HCT116 (cell line): ENCODE results near the gene PSORS1C2. TPM values are rescaled to one million over a fixed set of nuclear protein-coding genes. Genes with fewer than 3 reads are reported as not detected.

Experiments used
- ATAC-seq: fragments of 200-7000 bp; cut with Tn5 transposase; 2 replicates; pipeline ENCODE4 v1.9.1; 2020; ENCODE audit warnings: mild to moderate bottlenecking, moderate library complexity
- BruUV-seq: library from RNA; stranded (reverse); fragments of 400-500 nt; replicated peaks from 2 replicates; lab custom pipeline; 2021; lab: Mats Ljungman, UMichigan
- CTCF ChIA-PET: fragments of 300-600 bp; sonication (Branson Sonifier 250); formaldehyde crosslinking; loops from one replicate; lab custom pipeline; 2021; ENCODE audit warnings: antibody characterized with exemption; lab: Charles Lee
- POLR2A ChIA-PET: fragments of 300-600, 350-600 bp; sonication (Branson Sonifier 250); formaldehyde crosslinking; loops from one replicate; lab custom pipeline; 2021; ENCODE audit warnings: antibody characterized with exemption; lab: Charles Lee
- RAD21 ChIA-PET, 2 experiments: fragments of 300-600 bp; sonication (Branson Sonifier 250); formaldehyde crosslinking; loops; one replicate each; lab custom pipeline; 2023; ENCODE audit warnings: low total read pairs in 2 of 2; ENCODE audit not compliant: uncharacterized antibody in 2 of 2, unreplicated experiment in 2 of 2, low non-redundant PET in 1 of 2; lab: Charles Lee
- DNase-seq: peaks from one replicate; pipeline ENCODE4 v3.0.0-alpha.2; 2010; ENCODE audit warnings: low read depth, low spot score
- H2AFZ ChIP-seq: fragments of 200-600 bp; shearing (Covaris generic), sonication (generic); 2 replicates; pipeline ENCODE4 v1.6.1; 2017; ENCODE audit warnings: low read depth, mixed run types, mixed read lengths, antibody characterized with exemption, low read length; ENCODE audit not compliant: poor library complexity, severe bottlenecking
- H3K27ac ChIP-seq: 2 replicates; pipeline ENCODE4 v1.5.1; 2012; ENCODE audit warnings: low read depth, low read length
- H3K27me3 ChIP-seq: fragments of 200-600 bp; sonication (generic); 2 replicates; pipeline ENCODE4 v1.6.1; 2016; ENCODE audit warnings: mixed run types, low read length, mixed read lengths; ENCODE audit not compliant: insufficient read depth
- H3K36me3 ChIP-seq, 2 experiments: fragments of 200-500 bp in 1 of 2; fragments of 200-600 bp in 1 of 2; sonication (Bioruptor generic) in 1 of 2; sonication (generic) in 1 of 2; 2 replicates each; pipeline versions ENCODE4 v1.5.1 to v1.6.1; 2014 to 2016; ENCODE audit warnings: low read length in 2 of 2, inconsistent platforms in 1 of 2, mixed read lengths in 1 of 2, mixed run types in 1 of 2; ENCODE audit not compliant: insufficient read depth in 2 of 2, control insufficient read depth in 1 of 2
- H3K4me1 ChIP-seq, 2 experiments: fragments of 200-600 bp in 1 of 2; sonication (generic) in 1 of 2; 2 replicates each; pipeline versions ENCODE4 v1.5.1 to v1.6.1; 2012 to 2017; ENCODE audit warnings: low read length in 2 of 2, inconsistent platforms in 1 of 2, mild to moderate bottlenecking in 1 of 2, mixed read lengths in 1 of 2, mixed run types in 1 of 2, moderate library complexity in 1 of 2; ENCODE audit not compliant: insufficient read depth in 2 of 2, control insufficient read depth in 1 of 2
- H3K4me2 ChIP-seq: fragments of 200-600 bp; sonication (generic); 2 replicates; pipeline ENCODE4 v1.6.1; 2017; ENCODE audit warnings: mixed run types, low read length, mixed read lengths
- H3K4me3 ChIP-seq, 2 experiments: fragments of 200-600 bp in 1 of 2; sonication (generic) in 1 of 2; replicated peaks in 1 of 2; 2 replicates each; pipeline ENCODE4 v1.5.1; 2011 to 2016; ENCODE audit warnings: low read length in 2 of 2, control low read depth in 1 of 2, low read depth in 1 of 2, mild to moderate bottlenecking in 1 of 2, mixed read lengths in 1 of 2, mixed run types in 1 of 2
- H3K79me2 ChIP-seq: fragments of 200-600 bp; sonication (generic); 2 replicates; pipeline ENCODE4 v1.6.1; 2017; ENCODE audit warnings: mild to moderate bottlenecking, mixed run types, low read length, moderate library complexity, mixed read lengths; ENCODE audit not compliant: insufficient read depth
- H3K9ac ChIP-seq: fragments of 200-600 bp; sonication (generic); 2 replicates; pipeline ENCODE4 v1.6.1; 2016; ENCODE audit warnings: low read length, mixed read lengths
- H3K9me2 ChIP-seq: fragments of 200-600 bp; sonication (generic), shearing (Covaris generic); 2 replicates; pipeline ENCODE4 v1.6.1; 2017; ENCODE audit warnings: mixed run types, mild to moderate bottlenecking, moderate library complexity; ENCODE audit not compliant: insufficient read depth
- H3K9me3 ChIP-seq, 2 experiments: fragments of 200-500 bp in 1 of 2; fragments of 200-600 bp in 1 of 2; sonication (Bioruptor generic) in 1 of 2; sonication (generic) in 1 of 2; 2 replicates each; pipeline ENCODE4 v1.6.1; 2014 to 2017; ENCODE audit warnings: low read length in 2 of 2, mixed read lengths in 2 of 2, inconsistent platforms in 1 of 2, low read depth in 1 of 2, mild to moderate bottlenecking in 1 of 2, mixed run types in 1 of 2, moderate library complexity in 1 of 2; ENCODE audit not compliant: control insufficient read depth in 1 of 2, insufficient read depth in 1 of 2
- H4K20me1 ChIP-seq: fragments of 200-600 bp; sonication (generic), shearing (Covaris generic); 2 replicates; pipeline ENCODE4 v1.6.1; 2017; ENCODE audit warnings: mixed run types, mild to moderate bottlenecking, moderate library complexity; ENCODE audit not compliant: insufficient read depth
- ATF3 ChIP-seq: IDR thresholded peaks from 2 replicates; pipeline ENCODE4 v1.6.1; 2012
- CBX3 ChIP-seq: IDR thresholded peaks from 2 replicates; pipeline ENCODE4 v1.6.1; 2012; ENCODE audit warnings: low read depth
- CTCF ChIP-seq, 3 experiments: fragments of 200-600 bp in 1 of 3; sonication (generic) in 1 of 3; IDR thresholded peaks in 2 of 3; conservative IDR thresholded peaks in 1 of 3; 2 replicates each; pipeline ENCODE4 v1.5.1; 2012 to 2017; ENCODE audit warnings: low read depth in 2 of 3, low read length in 2 of 3, antibody characterized with exemption in 1 of 3, borderline replicate concordance in 1 of 3, control low read depth in 1 of 3, mild to moderate bottlenecking in 1 of 3, mixed read lengths in 1 of 3, mixed run types in 1 of 3, moderate library complexity in 1 of 3; ENCODE audit not compliant: insufficient read depth in 1 of 3
- EGR1 ChIP-seq: IDR thresholded peaks from 2 replicates; pipeline ENCODE4 v1.6.1; 2012; ENCODE audit warnings: low read depth
- ELF1 ChIP-seq: IDR thresholded peaks from 2 replicates; pipeline ENCODE4 v1.6.1; 2012; ENCODE audit warnings: low read depth, borderline replicate concordance
- EZH2 ChIP-seq: fragments of 200-600 bp; sonication (generic); IDR thresholded peaks from 2 replicates; pipeline ENCODE4 v1.6.1; 2017; ENCODE audit warnings: antibody characterized with exemption, mixed run types
- JUND ChIP-seq: IDR thresholded peaks from 2 replicates; pipeline ENCODE4 v1.6.1; 2012
- MAX ChIP-seq: IDR thresholded peaks from 2 replicates; pipeline ENCODE4 v1.6.1; 2012
- POLR2A ChIP-seq: IDR thresholded peaks from 2 replicates; pipeline ENCODE4 v1.7.0; 2011; ENCODE audit warnings: borderline replicate concordance; ENCODE audit not compliant: insufficient read depth, insufficient read length; ENCODE audit errors: extremely low read depth
- SIN3A ChIP-seq: IDR thresholded peaks from 2 replicates; pipeline ENCODE4 v1.6.1; 2012; ENCODE audit warnings: low read depth
- SP1 ChIP-seq: IDR thresholded peaks from 2 replicates; pipeline ENCODE4 v1.6.1; 2012; ENCODE audit warnings: low read depth
- SRF ChIP-seq: IDR thresholded peaks from 2 replicates; pipeline ENCODE4 v1.6.1; 2012; ENCODE audit warnings: low read depth
- TCF7L2 ChIP-seq: IDR thresholded peaks from 2 replicates; pipeline ENCODE4 v1.7.0; 2011; ENCODE audit warnings: borderline replicate concordance, inconsistent platforms; ENCODE audit not compliant: insufficient read depth, insufficient read length; ENCODE audit errors: extremely low read depth
- YY1 ChIP-seq: IDR thresholded peaks from 2 replicates; pipeline ENCODE4 v1.6.1; 2011; ENCODE audit warnings: low read length, low read depth, moderate library complexity, mild to moderate bottlenecking; ENCODE audit not compliant: insufficient replicate concordance; ENCODE audit errors: extremely low read depth
- ZFX ChIP-seq: fragments of 450-650 bp; IDR thresholded peaks from 2 replicates; pipeline ENCODE4 v1.6.1; 2017
- intact Hi-C: fragments of 100-400 bp; cut with micrococcal nuclease; formaldehyde crosslinking; loops from 2 replicates; pipeline ENCODE4 v1.10.0; 2022
- total RNA-seq: library from RNA; stranded (reverse); gene quantifications from one replicate; pipeline ENCODE4 v1.2.1, GENCODE V29; 2021; ENCODE audit not compliant: unreplicated experiment

The PSORS1C2 gene
- total RNA-seq, 1 experiment from 2014 or later, result not detected

- POLR2A ChIA-PET, result no interaction called here
Observed at GRCh38 chr6:31175971-31176370, 37.1 kb upstream of the PSORS1C2 start.

More at GRCh38 chr6:31175971-31176370, 37.1 kb upstream of the PSORS1C2 start:
- Histone ChIP-seq H3K9ac (no peak overlapping the region), H3K4me2 (no peak overlapping the region), H3K79me2 (no peaks in the 10 kb centered on the region), H3K4me3 (no peak overlapping the region), H3K36me3 (no peaks in the 10 kb centered on the region), H3K9me2 (no peaks in the 10 kb centered on the region), H3K9me3 (no peaks in the 10 kb centered on the region), H2AFZ (no peak overlapping the region), H3K27me3 (no peaks in the 10 kb centered on the region), H3K27ac (no peak overlapping the region), H4K20me1 (no peaks in the 10 kb centered on the region), H3K4me1 (peaks cover 0 to 13% of the 10 kb centered on the region in 2 experiments; a peak in 3 of 4 replicates)
- BruUV-seq, result no TSS peak
- intact Hi-C loops, result no loop called here
- ChIA-PET RAD21 (no interaction called here), CTCF (no interaction called here)
- TF ChIP-seq ATF3 (no peak), EZH2 (no peak), SIN3A (no peak), EGR1 (no peak), CTCF (IDR thresholded peaks at IDR 0.05 in 2 of 3, conservative IDR thresholded peaks at IDR 0.05 in 1 of 3; ENCODE audit: borderline replicate concordance in 1 of 3, insufficient read depth in 1 of 3, low read depth in 2 of 3, low read length in 2 of 3) (no peak), YY1 (no peak), POLR2A (no peak), SP1 (no peak), ZFX (no peak), JUND (no peak), ELF1 (no peak), CBX3 (no peak), MAX (no peak), TCF7L2 (no peak), SRF (no peak)
- DNase-seq, result no peak
- no peak for ATAC-seq
